Neural cell (in vitro differentiated cells): ENCODE data around the gene SNCAIP.

Experiments
- EP300 ChIP-seq: fragments of 450-650 bp; conservative IDR thresholded peaks from 2 replicates; pipeline ENCODE4 v1.6.1; 2014; ENCODE audit warnings: antibody characterized with exemption, mild to moderate bottlenecking, moderate library complexity; ENCODE audit not compliant: poor library complexity, severe bottlenecking
- EZH2 ChIP-seq: fragments of 200-600, 300-800 bp; shearing (Covaris generic), sonication (generic); IDR thresholded peaks from 2 replicates; pipeline ENCODE4 v1.6.1; 2014; ENCODE audit warnings: antibody characterized with exemption, low read length, borderline replicate concordance, mild to moderate bottlenecking; ENCODE audit not compliant: insufficient read depth, poor library complexity, severe bottlenecking
- MXI1 ChIP-seq: fragments of 450-650 bp; conservative IDR thresholded peaks from 2 replicates; pipeline ENCODE4 v1.6.1; 2014; ENCODE audit warnings: antibody characterized with exemption, mild to moderate bottlenecking; ENCODE audit not compliant: poor library complexity, severe bottlenecking
- TF ChIP-seq, protein P1 (sequence below): fragments of 450-650 bp; IDR thresholded peaks from 2 replicates; pipeline ENCODE4 v1.5.1; 2014; ENCODE audit warnings: antibody characterized with exemption, mild to moderate bottlenecking, moderate library complexity; ENCODE audit not compliant: poor library complexity, severe bottlenecking

DNA sequence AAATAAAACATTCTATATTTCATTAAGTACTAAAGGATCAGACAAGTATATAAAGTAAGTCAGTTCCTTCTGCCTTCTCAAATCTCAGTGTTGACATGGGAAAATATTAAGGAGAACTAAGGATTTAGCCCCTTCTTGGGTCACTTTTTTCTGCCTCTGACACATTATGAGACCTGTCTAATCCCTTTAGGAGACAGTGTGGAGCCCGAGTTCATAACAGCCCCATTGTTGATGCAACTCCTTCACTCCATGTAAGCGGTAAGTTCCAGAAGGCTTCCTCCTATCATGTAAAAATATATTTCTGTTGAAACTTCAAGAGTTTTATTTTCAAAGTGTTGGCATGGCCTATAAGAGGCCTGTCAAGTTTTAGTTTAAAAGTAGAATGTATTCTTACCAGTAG, 152.2 kb downstream of the SNCAIP start:
- TF ChIP-seq, protein P1, sequence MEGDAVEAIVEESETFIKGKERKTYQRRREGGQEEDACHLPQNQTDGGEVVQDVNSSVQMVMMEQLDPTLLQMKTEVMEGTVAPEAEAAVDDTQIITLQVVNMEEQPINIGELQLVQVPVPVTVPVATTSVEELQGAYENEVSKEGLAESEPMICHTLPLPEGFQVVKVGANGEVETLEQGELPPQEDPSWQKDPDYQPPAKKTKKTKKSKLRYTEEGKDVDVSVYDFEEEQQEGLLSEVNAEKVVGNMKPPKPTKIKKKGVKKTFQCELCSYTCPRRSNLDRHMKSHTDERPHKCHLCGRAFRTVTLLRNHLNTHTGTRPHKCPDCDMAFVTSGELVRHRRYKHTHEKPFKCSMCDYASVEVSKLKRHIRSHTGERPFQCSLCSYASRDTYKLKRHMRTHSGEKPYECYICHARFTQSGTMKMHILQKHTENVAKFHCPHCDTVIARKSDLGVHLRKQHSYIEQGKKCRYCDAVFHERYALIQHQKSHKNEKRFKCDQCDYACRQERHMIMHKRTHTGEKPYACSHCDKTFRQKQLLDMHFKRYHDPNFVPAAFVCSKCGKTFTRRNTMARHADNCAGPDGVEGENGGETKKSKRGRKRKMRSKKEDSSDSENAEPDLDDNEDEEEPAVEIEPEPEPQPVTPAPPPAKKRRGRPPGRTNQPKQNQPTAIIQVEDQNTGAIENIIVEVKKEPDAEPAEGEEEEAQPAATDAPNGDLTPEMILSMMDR, result no peak
- TF ChIP-seq EP300, result no peak
- no peak for TF ChIP-seq EZH2
- TF ChIP-seq MXI1, result no peak
